OCI-LY7 (cell line): ENCODE results near the gene ACVRL1. TPM values are rescaled to one million over a fixed set of nuclear protein-coding genes. Genes with fewer than 3 reads are reported as not detected.

Experiments
- BruUV-seq: library from RNA; stranded (reverse); fragments of 400-500 nt; replicated peaks from 2 replicates; lab custom pipeline; 2021; lab: Mats Ljungman, UMichigan
- CTCF ChIA-PET: fragments of 300-600 bp; sonication (Branson Sonifier 250); formaldehyde crosslinking; loops from one replicate; lab custom pipeline; 2022; ENCODE audit warnings: antibody characterized with exemption; ENCODE audit not compliant: unreplicated experiment; lab: Charles Lee
- POLR2A ChIA-PET: fragments of 300-600 bp; sonication (Branson Sonifier 250); formaldehyde crosslinking; loops from one replicate; lab custom pipeline; 2022; ENCODE audit warnings: antibody characterized with exemption; lab: Charles Lee
- DNase-seq: peaks from one replicate; pipeline ENCODE4 v3.0.0-alpha.2; 2015; ENCODE audit warnings: low spot score
- H2AFZ ChIP-seq: fragments of 200-600 bp; sonication (generic), shearing (Covaris generic); 2 replicates; pipeline ENCODE4 v1.6.1; 2014; ENCODE audit warnings: mild to moderate bottlenecking, antibody characterized with exemption, low read length, moderate library complexity
- H3K27ac ChIP-seq: fragments of 200-600 bp; sonication (generic); 2 replicates; pipeline ENCODE4 v1.5.1; 2014; ENCODE audit warnings: mixed run types, low read depth, mild to moderate bottlenecking, moderate library complexity, low read length, inconsistent platforms; ENCODE audit not compliant: poor library complexity, severe bottlenecking
- H3K36me3 ChIP-seq: fragments of 200-600 bp; sonication (generic); 2 replicates; pipeline ENCODE4 v1.6.1; 2014; ENCODE audit warnings: mild to moderate bottlenecking, antibody characterized with exemption, low read length, moderate library complexity, mixed read lengths; ENCODE audit not compliant: insufficient read depth
- H3K4me1 ChIP-seq: fragments of 200-600 bp; sonication (generic); 2 replicates; pipeline ENCODE4 v1.5.1; 2014; ENCODE audit warnings: mild to moderate bottlenecking, low read length; ENCODE audit not compliant: insufficient read depth, poor library complexity, severe bottlenecking
- H3K4me2 ChIP-seq: fragments of 200-600 bp; sonication (generic); 2 replicates; pipeline ENCODE4 v1.6.1; 2014; ENCODE audit warnings: mild to moderate bottlenecking, low read length
- H3K4me3 ChIP-seq: fragments of 200-600 bp; sonication (generic); 2 replicates; pipeline ENCODE4 v1.5.1; 2014; ENCODE audit warnings: mild to moderate bottlenecking, low read depth, low read length; ENCODE audit not compliant: poor library complexity, severe bottlenecking
- H3K79me2 ChIP-seq: fragments of 200-600 bp; sonication (generic); 2 replicates; pipeline ENCODE4 v1.6.1; 2016; ENCODE audit warnings: low read depth, mild to moderate bottlenecking, low read length, moderate library complexity, mixed read lengths; ENCODE audit not compliant: insufficient read depth
- H3K9me2 ChIP-seq: fragments of 200-600 bp; sonication (generic); 2 replicates; pipeline ENCODE4 v1.6.1; 2016; ENCODE audit warnings: mild to moderate bottlenecking, low read length, mixed read lengths; ENCODE audit not compliant: insufficient read depth
- H3K9me3 ChIP-seq: fragments of 200-600 bp; sonication (generic); 2 replicates; pipeline ENCODE4 v1.6.1; 2014; ENCODE audit warnings: mild to moderate bottlenecking, mixed run types, low read length, mixed read lengths
- H4K20me1 ChIP-seq: fragments of 200-600 bp; sonication (generic); 2 replicates; pipeline ENCODE4 v1.6.1; 2014; ENCODE audit warnings: mild to moderate bottlenecking, antibody characterized with exemption, low read length, moderate library complexity, mixed read lengths; ENCODE audit not compliant: insufficient read depth
- CTCF ChIP-seq: fragments of 200-600 bp; sonication (generic); conservative IDR thresholded peaks from 2 replicates; pipeline ENCODE4 v1.5.1; 2014; ENCODE audit warnings: mild to moderate bottlenecking, antibody characterized with exemption, low read length, moderate library complexity, mixed read lengths
- EZH2phosphoT487 ChIP-seq: fragments of 200-600 bp; sonication (generic); IDR thresholded peaks from 2 replicates; pipeline ENCODE4 v1.6.1; 2018; ENCODE audit warnings: low read depth, borderline replicate concordance, mild to moderate bottlenecking, mixed run types, antibody characterized with exemption, low read length, moderate library complexity, mixed read lengths
- intact Hi-C: fragments of 100-400 bp; cut with micrococcal nuclease; formaldehyde crosslinking; loops from one replicate; pipeline ENCODE4 v1.10.0; 2022; ENCODE audit not compliant: unreplicated experiment
- total RNA-seq, 2 experiments: library from RNA; depleted of rRNA in 1 of 2; stranded (reverse); fragments of >200 nt in 1 of 2; shearing (Covaris generic) in 1 of 2; gene quantifications; 2 replicates each; pipeline ENCODE4 v1.2.3, GENCODE V29; 2014 to 2022

Gene ACVRL1
- total RNA-seq, 2 experiments from 2014 or later = not detected

DNA sequence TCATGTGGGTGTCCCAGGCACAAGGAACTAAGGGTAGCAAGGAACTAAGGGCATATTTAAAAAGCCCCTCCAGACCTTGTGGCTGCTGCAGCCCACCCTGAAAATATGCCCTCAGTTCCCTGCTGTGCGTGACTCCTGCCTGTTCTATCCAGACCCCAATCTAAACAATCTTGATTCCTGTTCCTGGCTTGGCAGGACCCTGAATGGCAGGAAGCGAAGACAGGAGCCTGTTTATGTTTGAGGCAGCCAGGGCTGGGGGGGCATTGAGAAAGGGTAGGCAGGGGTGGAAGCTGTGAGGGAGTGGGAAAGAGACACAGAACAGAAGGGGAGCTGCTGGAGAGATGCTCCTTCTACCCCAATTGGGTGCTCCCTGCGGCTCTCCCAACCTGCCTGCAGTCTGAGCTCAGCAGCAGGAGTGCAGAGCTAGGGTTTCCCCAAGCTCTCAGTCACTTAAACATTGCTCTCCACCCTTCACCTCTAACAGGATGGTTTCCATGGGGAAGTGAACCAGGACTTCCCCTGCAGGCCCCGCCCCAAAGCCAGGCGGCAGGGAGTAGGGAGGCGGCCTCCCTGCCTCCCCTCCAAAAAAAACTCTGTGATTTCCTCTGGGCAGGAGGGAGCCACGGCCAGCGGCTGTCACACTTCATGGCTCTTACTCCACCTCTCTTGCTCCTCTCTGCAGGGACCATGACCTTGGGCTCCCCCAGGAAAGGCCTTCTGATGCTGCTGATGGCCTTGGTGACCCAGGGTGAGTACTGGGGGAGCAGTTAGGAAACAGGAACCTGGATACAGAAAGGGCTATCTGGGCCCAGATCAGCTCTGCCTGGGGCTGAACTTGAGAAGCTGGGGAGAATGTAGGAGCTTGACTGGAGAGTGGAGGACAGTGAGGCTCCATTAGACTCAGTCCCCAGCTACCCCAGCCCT lies 4.7 kb downstream of the ACVRL1 start:
- no peak for DNase-seq
- Histone ChIP-seq H3K4me2 (no peak overlapping the region), H3K9me2 (no peaks in the 10 kb centered on the region), H3K79me2 (no peaks in the 10 kb centered on the region), H2AFZ (no peak overlapping the region), H3K27ac (no peak overlapping the region), H3K9me3 (no peaks in the 10 kb centered on the region), H3K4me3 (no peak overlapping the region), H3K36me3 (no peaks in the 10 kb centered on the region), H3K4me1 (no peaks in the 10 kb centered on the region), H4K20me1 (no peaks in the 10 kb centered on the region)
- BruUV-seq = no TSS peak
- intact Hi-C loops = no loop called here
- ChIA-PET POLR2A (no interaction called here), CTCF (interaction anchor here (0.9 kb wide), 1 partner anchor 11 kb away, joined by 3 read pairs; no protein-coding TSS in a partner anchor)
- TF ChIP-seq EZH2phosphoT487 (no peak), CTCF (no peak)

DNA sequence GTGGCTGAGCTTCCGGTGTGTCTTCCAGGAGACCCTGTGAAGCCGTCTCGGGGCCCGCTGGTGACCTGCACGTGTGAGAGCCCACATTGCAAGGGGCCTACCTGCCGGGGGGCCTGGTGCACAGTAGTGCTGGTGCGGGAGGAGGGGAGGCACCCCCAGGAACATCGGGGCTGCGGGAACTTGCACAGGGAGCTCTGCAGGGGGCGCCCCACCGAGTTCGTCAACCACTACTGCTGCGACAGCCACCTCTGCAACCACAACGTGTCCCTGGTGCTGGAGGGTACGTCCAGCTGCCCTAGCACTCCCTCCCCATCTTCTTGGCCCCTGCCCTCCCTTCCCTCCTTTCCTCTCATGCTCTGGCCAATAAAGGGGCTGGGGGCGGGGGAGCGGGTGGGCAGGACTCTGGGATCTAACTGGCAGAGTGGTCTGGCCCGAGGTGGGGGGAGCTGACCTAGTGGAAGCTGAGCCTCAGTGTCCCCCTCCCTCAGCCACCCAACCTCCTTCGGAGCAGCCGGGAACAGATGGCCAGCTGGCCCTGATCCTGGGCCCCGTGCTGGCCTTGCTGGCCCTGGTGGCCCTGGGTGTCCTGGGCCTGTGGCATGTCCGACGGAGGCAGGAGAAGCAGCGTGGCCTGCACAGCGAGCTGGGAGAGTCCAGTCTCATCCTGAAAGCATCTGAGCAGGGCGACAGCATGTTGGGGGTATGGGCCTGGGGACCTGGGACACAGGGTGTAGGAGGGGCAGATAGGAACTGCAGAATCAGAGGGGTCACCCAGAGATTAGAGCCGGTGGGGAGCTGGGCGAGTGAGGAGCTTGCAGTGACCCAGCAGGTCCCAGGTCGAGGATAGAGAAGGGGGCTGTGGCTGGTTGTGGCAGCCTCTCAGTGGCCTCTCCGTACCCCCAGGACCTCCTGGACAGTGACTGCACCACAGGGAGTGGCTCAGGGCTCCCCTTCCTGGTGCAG lies 6.0 kb downstream of the ACVRL1 start:
- peak; percentile 55 for TF ChIP-seq CTCF
- TF ChIP-seq EZH2phosphoT487 = no peak
- no TSS peak for BruUV-seq
- no peak for DNase-seq
- intact Hi-C loops = no loop called here
- no peak overlapping the region for H3K4me2 ChIP-seq
- no peaks in the 10 kb centered on the region for H3K4me1 ChIP-seq
- ChIA-PET POLR2A (no interaction called here), CTCF (interaction anchor here (0.9 kb wide), 1 partner anchor 9 kb away, joined by 3 read pairs; no protein-coding TSS in a partner anchor)
- no peak overlapping the region for H2AFZ ChIP-seq
- no peaks in the 10 kb centered on the region for H3K9me2 ChIP-seq
- no peaks in the 10 kb centered on the region for H3K9me3 ChIP-seq
- H4K20me1 ChIP-seq = no peaks in the 10 kb centered on the region
- no peak overlapping the region for H3K27ac ChIP-seq
- H3K4me3 ChIP-seq = no peak overlapping the region
- H3K36me3 ChIP-seq = no peaks in the 10 kb centered on the region
- no peaks in the 10 kb centered on the region for H3K79me2 ChIP-seq
